ENCODE results near the gene ITLN2. TPM values are rescaled to one million over a fixed set of nuclear protein-coding genes. Genes with fewer than 3 reads are reported as not detected.
"Not testable (repeated sequence)": the region's sequence is repeated elsewhere in the genome, so short reads cannot be mapped to it uniquely, and the experiment has no call there.

ITLN2 gene
- total RNA-seq, 2 donors from 2014 or later: 20.3 to 29.7 TPM

DNA sequence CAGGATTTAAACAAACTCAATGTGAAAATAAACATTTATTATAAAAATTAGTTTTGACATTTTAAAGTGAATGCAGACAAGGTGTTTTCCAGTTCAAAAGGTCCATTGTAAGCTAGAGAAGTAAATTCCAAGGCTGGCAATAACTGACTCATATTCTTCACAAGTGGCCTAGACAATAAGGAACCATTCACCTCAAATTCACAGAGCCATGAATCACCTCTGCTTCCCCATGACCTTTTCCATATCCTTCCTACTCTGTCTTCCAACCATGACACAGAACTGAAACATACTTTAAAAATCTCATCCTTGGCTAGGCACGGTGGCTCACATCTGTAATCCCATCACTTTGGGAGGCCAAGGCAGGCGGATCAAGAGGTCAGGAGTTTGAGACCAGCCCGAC lies 41.6 kb upstream of the ITLN2 start:
- no peaks in the 10 kb centered on the region for H3K9me3 ChIP-seq (ENCODE audit: control insufficient read depth, low read length)
- no peak overlapping the region for H3K4me3 Mint-ChIP-seq
- no peak overlapping the region for H3K4me3 ChIP-seq (ENCODE audit: low read length)
- peaks cover 24% of the 10 kb centered on the region for H3K4me1 Mint-ChIP-seq
- H3K9ac ChIP-seq (ENCODE audit: extremely low read depth, low read length, poor library complexity, severe bottlenecking): no peak overlapping the region
- H3K27me3 ChIP-seq (ENCODE audit: control insufficient read depth, insufficient read depth, low read length, poor library complexity, severe bottlenecking): no peaks in the 10 kb centered on the region
- no peak for DNase-seq
- no peak overlapping the region for H3K27ac Mint-ChIP-seq
- H3K4me1 ChIP-seq (ENCODE audit: control insufficient read depth, insufficient read depth, low read length): no peaks in the 10 kb centered on the region
- H3K36me3 Mint-ChIP-seq (ENCODE audit: low read depth): peaks cover 70% of the 10 kb centered on the region
- H3K36me3 ChIP-seq (ENCODE audit: control insufficient read depth, insufficient read depth, low read length): peaks cover 70% of the 10 kb centered on the region
- H3K9me3 Mint-ChIP-seq: no peaks in the 10 kb centered on the region
- H3K27ac ChIP-seq (ENCODE audit: low read depth, low read length): no peak overlapping the region
- TF ChIP-seq, protein P1, sequence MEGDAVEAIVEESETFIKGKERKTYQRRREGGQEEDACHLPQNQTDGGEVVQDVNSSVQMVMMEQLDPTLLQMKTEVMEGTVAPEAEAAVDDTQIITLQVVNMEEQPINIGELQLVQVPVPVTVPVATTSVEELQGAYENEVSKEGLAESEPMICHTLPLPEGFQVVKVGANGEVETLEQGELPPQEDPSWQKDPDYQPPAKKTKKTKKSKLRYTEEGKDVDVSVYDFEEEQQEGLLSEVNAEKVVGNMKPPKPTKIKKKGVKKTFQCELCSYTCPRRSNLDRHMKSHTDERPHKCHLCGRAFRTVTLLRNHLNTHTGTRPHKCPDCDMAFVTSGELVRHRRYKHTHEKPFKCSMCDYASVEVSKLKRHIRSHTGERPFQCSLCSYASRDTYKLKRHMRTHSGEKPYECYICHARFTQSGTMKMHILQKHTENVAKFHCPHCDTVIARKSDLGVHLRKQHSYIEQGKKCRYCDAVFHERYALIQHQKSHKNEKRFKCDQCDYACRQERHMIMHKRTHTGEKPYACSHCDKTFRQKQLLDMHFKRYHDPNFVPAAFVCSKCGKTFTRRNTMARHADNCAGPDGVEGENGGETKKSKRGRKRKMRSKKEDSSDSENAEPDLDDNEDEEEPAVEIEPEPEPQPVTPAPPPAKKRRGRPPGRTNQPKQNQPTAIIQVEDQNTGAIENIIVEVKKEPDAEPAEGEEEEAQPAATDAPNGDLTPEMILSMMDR (conservative IDR thresholded peaks at IDR 0.05): no peak
- WGBS, 2 experiments (ENCODE audit: insufficient coverage in 1 of 2, insufficient read length in 1 of 2): 90 to 97% methylated on average over 2 to 3 of the region's 3 CpGs
- H3K27me3 Mint-ChIP-seq (ENCODE audit: insufficient read depth): no peaks in the 10 kb centered on the region

DNA sequence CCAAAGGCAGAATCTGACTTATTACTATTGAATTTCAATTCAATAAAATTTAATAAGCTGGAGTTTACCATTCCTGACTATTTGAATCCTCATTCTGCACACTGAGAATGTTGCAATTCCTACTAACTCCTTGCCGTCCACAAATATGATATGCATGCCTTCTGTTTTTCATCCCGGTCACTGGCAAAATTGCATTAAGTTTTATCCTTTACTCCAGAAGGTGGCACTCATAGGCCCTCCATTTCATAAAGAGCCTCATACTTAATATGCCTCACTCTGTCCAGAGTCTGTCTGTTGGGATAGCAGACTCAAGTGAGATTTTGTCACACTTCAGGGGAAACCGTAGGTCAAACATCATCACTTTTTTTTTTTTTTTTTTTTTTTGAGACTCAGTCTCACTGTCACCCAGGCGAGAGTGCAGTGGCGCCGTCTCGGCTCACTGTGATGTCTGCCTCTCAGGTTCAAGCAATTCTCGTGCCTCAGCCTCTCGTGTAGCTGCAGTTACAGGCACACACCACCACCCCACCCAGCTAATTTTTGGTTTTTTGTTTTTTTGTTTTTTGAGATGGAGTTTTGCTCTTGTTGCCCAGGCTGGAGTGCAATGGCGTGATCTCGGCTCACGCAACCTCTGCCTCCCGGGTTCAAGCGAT lies 39.1 kb upstream of the ITLN2 start:
- H3K4me1 Mint-ChIP-seq: peaks cover 15% of the 10 kb centered on the region
- Histone ChIP-seq H3K9ac (ENCODE audit: extremely low read depth, low read length, poor library complexity, severe bottlenecking) (no peak overlapping the region), H3K27me3 (ENCODE audit: control insufficient read depth, insufficient read depth, low read length, poor library complexity, severe bottlenecking) (no peaks in the 10 kb centered on the region), H3K36me3 (ENCODE audit: control insufficient read depth, insufficient read depth, low read length) (peaks cover 44% of the 10 kb centered on the region), H3K9me3 (ENCODE audit: control insufficient read depth, low read length) (no peaks in the 10 kb centered on the region), H3K4me1 (ENCODE audit: control insufficient read depth, insufficient read depth, low read length) (no peaks in the 10 kb centered on the region), H3K4me3 (ENCODE audit: low read length) (no peak overlapping the region), H3K27ac (ENCODE audit: low read depth, low read length) (no peak overlapping the region)
- no peaks in the 10 kb centered on the region for H3K9me3 Mint-ChIP-seq
- H3K27me3 Mint-ChIP-seq (ENCODE audit: insufficient read depth): no peaks in the 10 kb centered on the region
- DNase-seq: no peak
- no peak overlapping the region for H3K27ac Mint-ChIP-seq
- H3K4me3 Mint-ChIP-seq: no peak overlapping the region
- H3K36me3 Mint-ChIP-seq (ENCODE audit: low read depth): peaks cover 50% of the 10 kb centered on the region
- TF ChIP-seq, protein P1 (conservative IDR thresholded peaks at IDR 0.05): no peak
- 84 to 95% methylated on average over 3 to 14 of the region's 14 CpGs for WGBS, 2 experiments (ENCODE audit: insufficient coverage in 1 of 2, insufficient read length in 1 of 2)

DNA sequence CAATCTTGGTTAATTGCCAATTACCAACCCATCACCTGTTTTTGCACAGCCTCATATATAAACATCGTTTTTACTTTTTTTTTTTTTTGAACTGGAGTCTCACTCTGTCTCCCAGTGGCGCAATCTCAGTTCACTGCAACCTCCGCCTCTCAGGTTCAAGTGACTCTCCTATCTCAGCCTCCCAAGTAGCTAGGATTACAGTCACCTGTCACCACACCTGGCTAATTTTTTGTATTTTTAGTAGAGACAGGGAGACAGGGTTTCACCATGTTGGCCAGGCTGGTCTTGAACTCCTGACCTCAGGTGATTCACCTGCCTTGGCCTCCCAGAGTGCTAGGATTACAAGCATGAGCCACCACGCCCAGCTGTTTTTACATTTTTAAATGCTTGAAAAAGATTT lies 37.4 kb upstream of the ITLN2 start:
- not testable (repeated sequence) for H3K9me3 ChIP-seq (ENCODE audit: control insufficient read depth, low read length); H3K27me3 ChIP-seq (ENCODE audit: control insufficient read depth, insufficient read depth, low read length, poor library complexity, severe bottlenecking); H3K4me3 ChIP-seq (ENCODE audit: low read length); DNase-seq; H3K27ac Mint-ChIP-seq; H3K27ac ChIP-seq (ENCODE audit: low read depth, low read length); H3K9me3 Mint-ChIP-seq; H3K4me3 Mint-ChIP-seq; H3K9ac ChIP-seq (ENCODE audit: extremely low read depth, low read length, poor library complexity, severe bottlenecking); H3K27me3 Mint-ChIP-seq (ENCODE audit: insufficient read depth); H3K4me1 ChIP-seq (ENCODE audit: control insufficient read depth, insufficient read depth, low read length)
- WGBS, 2 experiments (ENCODE audit: insufficient coverage in 1 of 2, insufficient read length in 1 of 2): 96 to 100% methylated on average over 3 to 4 of the region's 4 CpGs
- H3K4me1 Mint-ChIP-seq: peaks cover 14% of the 10 kb centered on the region
- peaks cover 33% of the 10 kb centered on the region for H3K36me3 Mint-ChIP-seq (ENCODE audit: low read depth)
- peaks cover 30% of the 10 kb centered on the region for H3K36me3 ChIP-seq (ENCODE audit: control insufficient read depth, insufficient read depth, low read length)

Data from endodermal cell (in vitro differentiated cells).